ENCODE data around the gene PAX3. TPM values are rescaled to one million over a fixed set of nuclear protein-coding genes. Genes with fewer than 3 reads are reported as not detected.

Gene PAX3
- not detected for total RNA-seq

DNA sequence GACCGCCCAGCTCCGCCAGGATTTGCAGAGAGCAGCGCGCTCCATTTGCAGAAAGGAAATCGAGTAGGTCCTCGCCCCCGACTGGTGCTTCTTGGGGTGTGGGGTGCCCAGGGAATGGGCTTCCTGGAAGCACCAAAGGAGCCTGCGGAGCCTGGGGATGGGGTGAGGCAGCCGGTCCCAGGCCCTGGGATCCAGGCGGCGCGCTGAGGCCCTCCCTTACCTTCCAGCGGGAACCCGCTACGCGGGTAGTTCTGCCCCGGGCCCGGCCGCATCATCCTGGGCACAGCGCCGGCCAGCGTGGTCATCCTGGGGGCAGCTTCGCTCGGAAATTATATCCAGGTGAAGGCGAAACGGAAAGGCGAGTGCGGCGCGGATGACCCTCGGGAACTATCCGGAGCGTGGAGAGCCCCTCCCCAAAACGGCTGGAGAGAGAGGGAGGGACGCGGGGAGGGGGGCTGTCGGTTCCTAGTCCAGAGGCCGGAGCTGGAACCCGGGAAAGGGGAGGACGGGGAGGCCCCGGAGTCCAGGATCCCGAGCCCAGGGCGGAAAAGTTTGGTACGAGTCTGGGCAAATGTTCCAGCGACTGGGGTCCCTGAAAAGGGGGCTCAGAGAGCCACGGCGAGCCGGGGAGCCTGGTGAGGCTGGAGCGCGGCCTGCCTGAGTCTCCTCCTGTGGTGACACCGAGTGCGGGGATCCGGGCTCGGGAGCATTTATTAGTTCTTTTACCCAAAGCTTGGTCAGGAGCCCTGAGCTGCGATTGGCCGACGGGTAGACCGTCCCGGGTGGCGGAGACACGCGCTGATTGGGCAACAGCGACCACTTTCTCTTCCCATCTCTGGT is at the start of gene PAX3:
Gene PAX3, minus strand, starts transcription at position 688 of the 840 bp plus-strand sequence. Its CDS starts 383 bp downstream, at position 305.

Other genes with a start within 250 kb of the PAX3 start
- gene SGPP2, start 125.5 kb upstream of the PAX3 start, total RNA-seq: 1.3 TPM

Data from parietal lobe (tissue), 1 donor.